Stimulated activated CD4-positive, alpha-beta T cell treated with anti-CD3 and anti-CD28 coated beads, Interleukin-12 subunit alpha, Interleukin-12 subunit beta, amount 100 ng/mL, for 48 hours (primary cell): ENCODE data around the gene CDK4.
A peak's percentile ranks its signal among the peaks of the same experiment; 100 is the strongest.
"Not testable (repeated sequence)": the region's sequence is repeated elsewhere in the genome, so short reads cannot be mapped to it uniquely, and the experiment has no call there.

ENCODE experiments used
- DNase-seq, 3 donors: peaks; one replicate each; pipeline ENCODE4 v3.0.0-alpha.2; 2020; ENCODE audit warnings: low read depth in 2 of 3, low spot score in 1 of 3

CDK4 gene

GRCh38 chr12:57751788-57752667, at the start of gene CDK4:
Gene CDK4, minus strand, starts transcription at chr12:57752310. Its CDS starts 593 bp downstream, at chr12:57751717.
- DNase-seq: peak; percentile 94 to 99 (median 99)

- no peak for DNase-seq
Observed at GRCh38 chr12:57800965-57801364, 48.9 kb upstream of the CDK4 start.

- no peak for DNase-seq
Observed at GRCh38 chr12:57797933-57798332, 45.8 kb upstream of the CDK4 start.

- no peak for DNase-seq
Observed at GRCh38 chr12:57796996-57797395, 44.9 kb upstream of the CDK4 start.

GRCh38 chr12:57795354-57795753, 43.2 kb upstream of the CDK4 start:
- no peak for DNase-seq

- DNase-seq: no peak
Observed at GRCh38 chr12:57793920-57794319, 41.8 kb upstream of the CDK4 start.

GRCh38 chr12:57783861-57784260, 31.8 kb upstream of the CDK4 start:
- DNase-seq: no peak

GRCh38 chr12:57783466-57783801, 31.3 kb upstream of the CDK4 start:
- DNase-seq: no peak

- DNase-seq: peak; percentile 93 to 98 (median 97)
Observed at GRCh38 chr12:57782608-57783465, 30.7 kb upstream of the CDK4 start, which contains the start of gene TSFM. Gene TSFM, plus strand, starts transcription at chr12:57782787. Its CDS starts 15 bp downstream, at chr12:57782802.

- DNase-seq: no peak
Observed at GRCh38 chr12:57782243-57782607, 30.1 kb upstream of the CDK4 start.

GRCh38 chr12:57781801-57782200, 29.7 kb upstream of the CDK4 start:
- DNase-seq: no peak

GRCh38 chr12:57781244-57781643, 29.1 kb upstream of the CDK4 start:
- no peak for DNase-seq

GRCh38 chr12:57780284-57780897, 28.3 kb upstream of the CDK4 start:
- DNase-seq: no peak

- no peak for DNase-seq
Observed at GRCh38 chr12:57779736-57780135, 27.6 kb upstream of the CDK4 start.

- no peak for DNase-seq
Observed at GRCh38 chr12:57777911-57778310, 25.8 kb upstream of the CDK4 start.

- DNase-seq: no peak
Observed at GRCh38 chr12:57777367-57777766, 25.3 kb upstream of the CDK4 start.

GRCh38 chr12:57776247-57776587, 24.1 kb upstream of the CDK4 start:
- no peak for DNase-seq

- DNase-seq: no peak
Observed at GRCh38 chr12:57775563-57776246, 23.6 kb upstream of the CDK4 start.

- DNase-seq: no peak
Observed at GRCh38 chr12:57775044-57775443, 22.9 kb upstream of the CDK4 start.

- DNase-seq: not testable (repeated sequence)
Observed at GRCh38 chr12:57774634-57775033, 22.5 kb upstream of the CDK4 start.
